A549 (cell line): ENCODE results near the gene CD7. TPM values are rescaled to one million over a fixed set of nuclear protein-coding genes. Genes with fewer than 3 reads are reported as not detected.

Source experiments
- ATAC-seq, 2 experiments: fragments of 200-7000 bp in 1 of 2; fragments of >200 bp in 1 of 2; cut with Nextera tagmentation in 1 of 2; cut with Tn5 transposase in 1 of 2; 3 replicates each; pipeline versions ENCODE4 v1.8.0 to v1.9.1; 2018 to 2020; ENCODE audit warnings: mild to moderate bottlenecking in 1 of 2, moderate library complexity in 1 of 2
- CTCF ChIA-PET: fragments of 300-600 bp; sonication (Branson Sonifier 250); formaldehyde crosslinking; extraction: SDS; loops from one replicate; lab custom pipeline; 2021; ENCODE audit warnings: antibody characterized with exemption, inconsistent platforms; lab: Yijun Ruan, JAX
- POLR2A ChIA-PET: fragments of 350-600 bp; formaldehyde crosslinking; extraction: SDS; loops from one replicate; lab custom pipeline; 2021; ENCODE audit warnings: antibody characterized with exemption, inconsistent platforms; lab: Yijun Ruan, JAX
- DNase-seq, 2 experiments: peaks; one replicate each; pipeline versions ENCODE4 v3.0.0 to v3.0.0-alpha.2; 2011 to 2016; ENCODE audit warnings: low read depth in 1 of 2, low spot score in 1 of 2
- FAIRE-seq: peaks from 2 replicates; lab custom pipeline; 2011; peaks lifted over from hg19 to GRCh38; lab: Jason Lieb, UNC
- H3K27ac ChIP-seq, 2 experiments: fragments of >200 bp; sonication (Bioruptor Twin); formaldehyde crosslinking; 3 replicates each; pipeline ENCODE4 v1.5.1; 2016 to 2017
- H3K4me1 ChIP-seq: fragments of >200 bp; sonication (Bioruptor Twin); formaldehyde crosslinking; 3 replicates; pipeline ENCODE4 v1.6.1; 2016
- H3K4me2 ChIP-seq: fragments of >200 bp; sonication (Bioruptor Twin); formaldehyde crosslinking; 3 replicates; pipeline ENCODE4 v1.6.1; 2016
- H3K4me3 ChIP-seq: fragments of >200 bp; sonication (Bioruptor Twin); formaldehyde crosslinking; 3 replicates; pipeline ENCODE4 v1.5.1; 2016
- H3K9me3 ChIP-seq: fragments of >200 bp; sonication (Bioruptor Twin); formaldehyde crosslinking; 3 replicates; pipeline ENCODE4 v1.6.1; 2016
- BHLHE40 ChIP-seq: IDR thresholded peaks from 2 replicates; pipeline ENCODE4 v1.6.1; 2012; ENCODE audit warnings: low read depth, low read length, inconsistent platforms
- CBX2 ChIP-seq: fragments of 200-600 bp; sonication (generic); IDR thresholded peaks from 2 replicates; pipeline ENCODE4 v1.6.1; 2016; ENCODE audit warnings: low read depth, mild to moderate bottlenecking, borderline replicate concordance
- CEBPB ChIP-seq, 2 experiments: fragments of >200 bp in 1 of 2; sonication (Bioruptor Twin) in 1 of 2; formaldehyde crosslinking in 1 of 2; IDR thresholded peaks; 2 replicates each; pipeline ENCODE4 v1.6.1; 2012 to 2016
- EP300 ChIP-seq, 2 experiments: fragments of >200 bp; sonication (Bioruptor Twin); formaldehyde crosslinking; IDR thresholded peaks; 2 replicates in 1 of 2; 3 replicates in 1 of 2; pipeline ENCODE4 v1.6.1; 2016 to 2017
- FOSB ChIP-seq: fragments of 250-450 bp; sonication (Bioruptor Pico); IDR thresholded peaks from 2 replicates; pipeline ENCODE4 v1.5.0; 2020; ENCODE audit warnings: mild to moderate bottlenecking, moderate library complexity
- FOSL2 ChIP-seq, 2 experiments: fragments of 450-650 bp in 1 of 2; fragments of >200 bp in 1 of 2; sonication (Bioruptor Twin) in 1 of 2; formaldehyde crosslinking; IDR thresholded peaks; 2 replicates each; pipeline versions ENCODE4 v1.5.0 to v1.6.1; 2016 to 2020; ENCODE audit warnings: mild to moderate bottlenecking in 1 of 2, moderate library complexity in 1 of 2
- FOXS1 ChIP-seq: fragments of 250-450 bp; sonication (Bioruptor Pico); IDR thresholded peaks from 2 replicates; pipeline ENCODE4 v1.5.0; 2020; ENCODE audit warnings: mild to moderate bottlenecking, moderate library complexity
- HEYL ChIP-seq: fragments of 250-450 bp; sonication (Bioruptor Pico); IDR thresholded peaks from 2 replicates; pipeline ENCODE4 v1.8.0; 2021; ENCODE audit warnings: mild to moderate bottlenecking, moderate library complexity
- HOXA7 ChIP-seq: fragments of 250-450 bp; sonication (Bioruptor Pico); IDR thresholded peaks from 2 replicates; pipeline ENCODE4 v1.5.0; 2020; ENCODE audit warnings: mild to moderate bottlenecking, moderate library complexity
- JUN ChIP-seq, 2 experiments: fragments of >200 bp; sonication (Bioruptor Twin); formaldehyde crosslinking; IDR thresholded peaks; 2 replicates in 1 of 2; 3 replicates in 1 of 2; pipeline ENCODE4 v1.6.1; 2016 to 2017
- KDM5A ChIP-seq: fragments of 200-600 bp; sonication (generic); IDR thresholded peaks from 2 replicates; pipeline ENCODE4 v1.6.1; 2016; ENCODE audit warnings: antibody characterized with exemption, mild to moderate bottlenecking
- MAFK ChIP-seq: fragments of 450-650 bp; IDR thresholded peaks from 2 replicates; pipeline ENCODE4 v1.6.1; 2014; ENCODE audit not compliant: partially characterized antibody
- POLR2A ChIP-seq: IDR thresholded peaks from 2 replicates; pipeline ENCODE4 v1.6.1; 2012; ENCODE audit warnings: mild to moderate bottlenecking, low read length
- POLR2AphosphoS2 ChIP-seq: conservative IDR thresholded peaks from 2 replicates; pipeline ENCODE4 v1.6.1; 2012; ENCODE audit warnings: low read length, improper control_type of control experiment, inconsistent platforms
- RARB ChIP-seq: fragments of 250-450 bp; sonication (Bioruptor Pico); IDR thresholded peaks from 2 replicates; pipeline ENCODE4 v1.8.0; 2021; ENCODE audit warnings: mild to moderate bottlenecking, moderate library complexity
- RCOR1 ChIP-seq: fragments of 150-350 bp; IDR thresholded peaks from 2 replicates; pipeline ENCODE4 v1.6.1; 2014; ENCODE audit warnings: antibody characterized with exemption, low read length, low read depth
- RNF2 ChIP-seq: fragments of 200-600 bp; sonication (generic); IDR thresholded peaks from 2 replicates; pipeline ENCODE4 v1.6.1; 2016; ENCODE audit warnings: low read depth, mild to moderate bottlenecking, antibody characterized with exemption, moderate library complexity, borderline replicate concordance
- SMC3 ChIP-seq: fragments of >200 bp; sonication (Bioruptor Twin); formaldehyde crosslinking; IDR thresholded peaks from 3 replicates; pipeline ENCODE4 v1.6.1; 2018; ENCODE audit warnings: inconsistent platforms
- TFCP2L1 ChIP-seq: fragments of 250-450 bp; sonication (Bioruptor Pico); IDR thresholded peaks from 2 replicates; pipeline ENCODE4 v1.5.0; 2021; ENCODE audit warnings: mild to moderate bottlenecking
- ZC3H11A ChIP-seq: fragments of 450-650 bp; IDR thresholded peaks from 2 replicates; pipeline ENCODE4 v1.6.1; 2014; ENCODE audit warnings: antibody characterized with exemption, mild to moderate bottlenecking
- ZNF302 ChIP-seq: fragments of 250-450 bp; sonication (Bioruptor Pico); IDR thresholded peaks from 2 replicates; pipeline ENCODE4 v1.9.0; 2021; ENCODE audit warnings: inconsistent platforms, mild to moderate bottlenecking, moderate library complexity
- WGBS: methylation state at CpG from one replicate; pipeline ENCODE4 v1.1.6; 2017; ENCODE audit errors: missing lambda C conversion rate; 5-methylcytosine and 5-hydroxymethylcytosine counted together
- polyA plus RNA-seq, 4 experiments: library from polyadenylated mRNA; depleted of rRNA in 3 of 4; stranded (reverse); fragments of >200 nt; fragmentation: RNase III in 1 of 4; extraction: RNeasy Plus Mini Kit Qiagen cat#74134 plus additional on column Dnase treatment in 1 of 4; gene quantifications; 2 replicates in 3 of 4; 3 replicates in 1 of 4; pipeline ENCODE4 v1.2.3, GENCODE V29; 2011 to 2017
- TF ChIP-seq, protein P1 (sequence below): fragments of >200 bp; sonication (Bioruptor Twin); formaldehyde crosslinking; IDR thresholded peaks from 3 replicates; pipeline ENCODE4 v1.6.1; 2016

The CD7 gene
- polyA plus RNA-seq, 2 of the 4 experiments (the other 2 are of a cell fraction), result not detected

DNA sequence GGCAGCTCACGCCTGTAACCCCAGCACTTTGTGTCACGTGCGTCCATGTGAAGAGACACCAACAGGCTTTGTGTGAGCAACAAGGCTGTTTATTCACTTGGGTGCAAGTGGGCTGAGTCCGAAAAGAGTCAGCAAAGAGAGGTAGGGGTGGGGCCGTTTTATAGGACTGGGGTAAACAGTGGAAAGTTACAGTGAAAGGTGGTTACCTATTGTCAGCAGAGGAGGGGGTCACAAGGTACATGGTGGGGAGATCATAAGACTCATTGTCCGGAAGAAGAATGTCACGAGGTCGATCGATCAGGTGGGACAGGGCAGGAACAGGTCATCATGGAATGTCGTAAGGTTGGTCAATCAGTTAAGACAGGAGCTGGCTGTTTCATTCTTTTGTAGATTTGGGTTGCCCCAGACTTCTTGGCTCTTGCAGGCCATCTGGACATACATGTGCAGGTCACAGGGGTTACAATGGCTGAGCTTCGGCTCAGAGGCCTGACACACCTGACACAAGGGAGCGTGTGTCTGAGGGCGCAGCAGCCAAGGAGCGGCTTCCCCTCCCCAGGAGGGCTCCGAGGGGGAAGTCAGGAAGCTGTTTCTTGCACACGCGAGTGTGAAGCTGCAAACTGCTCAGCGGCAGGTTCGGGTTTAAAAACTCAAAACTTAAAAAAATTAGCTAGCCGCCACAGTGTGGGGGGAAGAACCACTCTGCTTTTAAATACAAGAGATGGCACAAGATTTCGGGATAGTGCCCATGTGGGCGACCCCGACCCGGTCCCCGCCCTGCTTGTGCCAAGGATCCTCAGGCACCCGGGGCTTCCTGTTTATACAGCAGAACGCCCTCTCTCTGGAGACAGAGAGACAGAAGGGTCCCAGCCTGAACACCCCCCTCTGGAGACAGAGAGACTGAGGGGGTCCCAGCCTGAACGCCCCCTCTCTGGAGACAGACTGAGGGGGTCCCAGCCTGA, 29.2 kb upstream of the CD7 start:
- Histone ChIP-seq H3K4me2 (0 out of 3 replicates have a peak overlapping the region, but pooled peaks have one; percentile 9), H3K27ac (no peak overlapping the region; a peak in 1 of 6 replicates), H3K4me3 (no peak overlapping the region), H3K4me1 (peaks cover 15% of the 10 kb centered on the region), H3K9me3 (no peaks in the 10 kb centered on the region)
- ChIA-PET POLR2A (no interaction called here), CTCF (interaction anchor here (0.9 to 5.3 kb wide), 8 partner anchors 10 to 316 kb away, joined by 4 to 32 read pairs (median 6); no protein-coding TSS in a partner anchor)
- 64% methylated on average over 27 of the region's 28 CpGs for WGBS
- DNase-seq (no peak), ATAC-seq (no peak), FAIRE-seq (no peak)
- TF ChIP-seq RARB (CRISPR knock-in tag) (no peak), RCOR1 (no peak), HEYL (CRISPR knock-in tag) (0 out of 2 replicates have a peak, but pooled peaks have one; percentile 27)
- TF ChIP-seq, protein P1, sequence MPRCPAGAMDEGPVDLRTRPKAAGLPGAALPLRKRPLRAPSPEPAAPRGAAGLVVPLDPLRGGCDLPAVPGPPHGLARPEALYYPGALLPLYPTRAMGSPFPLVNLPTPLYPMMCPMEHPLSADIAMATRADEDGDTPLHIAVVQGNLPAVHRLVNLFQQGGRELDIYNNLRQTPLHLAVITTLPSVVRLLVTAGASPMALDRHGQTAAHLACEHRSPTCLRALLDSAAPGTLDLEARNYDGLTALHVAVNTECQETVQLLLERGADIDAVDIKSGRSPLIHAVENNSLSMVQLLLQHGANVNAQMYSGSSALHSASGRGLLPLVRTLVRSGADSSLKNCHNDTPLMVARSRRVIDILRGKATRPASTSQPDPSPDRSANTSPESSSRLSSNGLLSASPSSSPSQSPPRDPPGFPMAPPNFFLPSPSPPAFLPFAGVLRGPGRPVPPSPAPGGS, result no peak

DNA sequence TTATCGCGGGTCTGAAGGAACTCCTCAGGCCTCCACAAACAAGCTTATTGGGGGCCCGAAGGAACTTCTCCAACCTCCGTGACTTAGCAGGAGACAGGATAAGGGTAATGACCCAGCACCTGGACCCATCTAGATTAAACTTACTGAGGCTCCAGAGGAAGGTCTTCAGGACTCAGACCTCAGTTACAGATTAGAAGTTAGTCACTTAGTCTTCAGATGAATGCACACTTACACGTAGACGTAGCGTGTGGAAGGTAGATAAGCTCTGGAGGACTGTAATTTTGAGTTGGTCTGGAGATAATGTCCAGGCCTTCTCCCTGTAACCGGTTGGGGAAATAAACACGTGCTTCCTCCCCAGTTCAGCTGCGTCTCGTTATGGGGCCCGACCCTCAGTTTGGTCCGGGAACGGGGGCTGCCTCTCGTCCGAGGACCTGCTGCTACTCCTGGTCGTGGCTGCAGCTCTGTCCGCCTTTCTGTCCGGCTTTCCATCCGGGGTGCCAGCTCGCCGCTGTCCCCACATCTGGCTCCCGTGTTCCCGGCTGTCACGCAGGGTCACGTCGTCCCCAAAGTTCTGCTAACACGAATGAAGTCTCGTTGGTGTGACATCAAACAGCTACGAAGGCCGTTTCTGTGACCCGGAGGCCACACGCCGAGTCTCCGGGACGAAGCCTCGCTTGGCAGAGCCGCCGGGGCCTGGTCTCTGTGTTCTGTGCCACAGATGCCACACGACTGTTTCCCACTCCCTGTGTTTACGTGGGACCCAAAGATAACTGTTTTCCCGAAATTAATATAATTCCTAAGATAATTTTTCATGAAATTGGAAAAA, 28.0 kb upstream of the CD7 start:
- no peak for ATAC-seq
- ChIA-PET CTCF (interaction anchor here (0.6 to 5.3 kb wide), 11 partner anchors 9 to 315 kb away, joined by 3 to 32 read pairs (median 5); no protein-coding TSS in a partner anchor), POLR2A (no interaction called here)
- Histone ChIP-seq H3K4me1 (peaks cover 18% of the 10 kb centered on the region), H3K9me3 (no peaks in the 10 kb centered on the region), H3K27ac (no peak overlapping the region), H3K4me2 (no peak overlapping the region), H3K4me3 (no peak overlapping the region)
- TF ChIP-seq FOXS1 (no peak), RCOR1 (no peak), ZC3H11A (no peak), JUN (IDR thresholded peaks at IDR 0.05) (no peak), EP300 (IDR thresholded peaks at IDR 0.05) (no peak), POLR2AphosphoS2 (no peak), HOXA7 (CRISPR knock-in tag) (no peak), KDM5A (no peak)
- DNase-seq, result no peak
- no peak for FAIRE-seq
- 82% methylated on average over 42 of the region's 42 CpGs for WGBS

DNA sequence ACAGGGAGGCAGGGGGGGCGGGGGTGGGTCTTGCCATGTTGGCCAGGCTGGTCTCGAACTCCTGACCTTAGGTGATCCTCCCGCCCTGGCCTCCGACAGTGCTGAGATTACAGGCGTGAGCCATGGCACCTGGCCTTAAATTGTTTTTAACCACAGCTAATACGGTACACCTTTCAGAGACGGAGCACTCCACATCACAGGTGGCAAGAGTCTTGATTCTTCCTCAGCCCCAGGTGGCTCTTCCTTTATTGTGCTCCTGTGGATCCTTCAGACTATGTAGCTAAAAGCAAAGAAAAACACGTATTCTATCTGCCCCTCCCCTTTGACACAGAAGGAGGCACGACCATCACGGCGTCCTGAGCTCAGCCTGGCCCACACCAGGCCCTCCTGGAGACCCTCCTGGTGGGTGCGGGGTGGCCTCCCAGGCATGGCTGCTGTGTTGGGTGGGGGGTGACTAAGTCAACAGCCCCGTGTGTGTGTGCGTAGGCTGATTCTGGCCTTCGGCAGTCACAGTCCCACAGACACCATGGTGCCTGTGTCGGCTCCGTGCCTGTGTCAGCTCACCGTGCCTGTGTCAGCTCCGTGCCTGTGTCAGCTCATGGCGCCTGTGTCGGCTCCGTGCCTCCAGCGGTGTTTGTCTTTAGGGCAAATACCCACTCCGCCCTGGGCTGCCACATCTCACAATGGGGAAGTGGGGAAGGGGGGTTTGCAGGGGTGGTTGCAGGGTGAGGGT, 26.9 kb upstream of the CD7 start:
- CTCF ChIA-PET, result interaction anchor here (0.6 to 5.3 kb wide), 13 partner anchors 8 to 314 kb away, joined by 3 to 32 read pairs (median 4); no protein-coding TSS in a partner anchor

DNA sequence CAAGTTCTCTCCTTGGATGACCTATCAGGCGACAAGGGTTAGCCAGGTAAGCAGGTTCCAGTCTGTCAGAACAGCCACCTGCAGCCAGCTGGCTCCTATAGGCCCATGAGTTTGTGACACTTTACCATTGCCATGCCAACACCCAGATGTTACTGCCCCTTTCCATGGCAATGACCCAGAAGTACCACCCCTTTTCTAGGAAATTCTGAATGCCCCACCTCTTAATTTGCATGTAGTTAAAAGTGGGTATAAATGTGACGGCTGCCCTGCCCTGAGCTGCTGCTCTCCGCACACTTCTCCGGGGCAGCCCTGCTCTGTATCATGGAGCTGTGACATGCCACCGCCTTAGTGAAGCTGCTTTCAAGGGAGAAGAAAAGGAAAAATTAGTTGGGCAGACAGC, 26.2 kb upstream of the CD7 start:
- POLR2A ChIA-PET, result no interaction called here
- Histone ChIP-seq H3K4me1 (peaks cover 27% of the 10 kb centered on the region), H3K27ac (no peak overlapping the region), H3K9me3 (no peaks in the 10 kb centered on the region), H3K4me2 (no peak overlapping the region)
- FAIRE-seq (no peak), ATAC-seq (no peak)
- 93% methylated on average over 5 of the region's 5 CpGs for WGBS
- CTCF ChIA-PET, result interaction anchor here (0.6 to 5.3 kb wide), 13 partner anchors 8 to 208 kb away, joined by 3 to 32 read pairs (median 4); no protein-coding TSS in a partner anchor
- TF ChIP-seq CEBPB (IDR thresholded peaks at IDR 0.05) (no peak), RCOR1 (no peak), ZNF302 (CRISPR knock-in tag) (no peak), CBX2 (no peak), FOSL2 (IDR thresholded peaks at IDR 0.05) (no peak), FOSL2 (CRISPR knock-in tag; IDR thresholded peaks at IDR 0.05) (no peak), SMC3 (no peak), POLR2A (no peak), RNF2 (no peak)
- TF ChIP-seq, protein P1, result no peak
- TF ChIP-seq, all 56 proteins: peak for 0
- DNase-seq, result no peak
- H3K4me3 ChIP-seq, result no peak overlapping the region

More for the DNA sequence above, 26.9 kb upstream of the CD7 start:
- H3K9me3 ChIP-seq, result no peaks in the 10 kb centered on the region
- WGBS, result 79% methylated on average over 18 of the region's 24 CpGs
- peaks cover 27% of the 10 kb centered on the region for H3K4me1 ChIP-seq
- no peak for TF ChIP-seq TFCP2L1
- no peak for TF ChIP-seq CEBPB (IDR thresholded peaks at IDR 0.05)
- no peak for TF ChIP-seq MAFK
- no peak for TF ChIP-seq FOSL2 (IDR thresholded peaks at IDR 0.05)
- no peak for TF ChIP-seq FOSL2 (CRISPR knock-in tag; IDR thresholded peaks at IDR 0.05)
- no peak for TF ChIP-seq FOSB (CRISPR knock-in tag)
- no peak for TF ChIP-seq BHLHE40
- no peak for TF ChIP-seq JUN (IDR thresholded peaks at IDR 0.05)
- no peak for TF ChIP-seq SMC3
- POLR2A ChIA-PET, result no interaction called here
- FAIRE-seq (no peak), ATAC-seq (no peak), DNase-seq (no peak)
- no peak overlapping the region for H3K4me3 ChIP-seq
- no peak overlapping the region for H3K4me2 ChIP-seq
- no peak overlapping the region for H3K27ac ChIP-seq
